ENCODE data around the gene BATF3. TPM values are rescaled to one million over a fixed set of nuclear protein-coding genes. Genes with fewer than 3 reads are reported as not detected.

BATF3 gene
- total RNA-seq, 3 donors from 2014 or later (not counting 1 experiment from before 2014, with no cell fraction given): 0.25 to 3.6 (median 1.2) TPM

- H3K36me3 ChIP-seq (ENCODE audit: control insufficient read depth, insufficient read depth, low read length): no peaks in the 10 kb centered on the region
- no peaks in the 10 kb centered on the region for H3K27me3 ChIP-seq (ENCODE audit: control insufficient read depth, insufficient read depth, low read length)
- no peak overlapping the region for H3K27ac Mint-ChIP-seq
- H3K9me3 ChIP-seq (ENCODE audit: control insufficient read depth, insufficient read depth, low read length): no peaks in the 10 kb centered on the region
- H3K27me3 Mint-ChIP-seq (ENCODE audit: low read depth in 2 of 2): no peaks in the 10 kb centered on the region
- H3K9me3 Mint-ChIP-seq: no peaks in the 10 kb centered on the region
- intact Hi-C loops (cut with micrococcal nuclease): no loop called here
- 86% methylated on average over 4 of the region's 4 CpGs for WGBS (ENCODE audit: insufficient coverage)
- H3K4me1 ChIP-seq (ENCODE audit: control insufficient read depth, insufficient read depth, low read length): no peaks in the 10 kb centered on the region
- H3K4me3 Mint-ChIP-seq: no peak overlapping the region
- ATAC-seq (no peak), DNase-seq (peak in 1 of 2 donors; percentile 48)
- peaks cover 7% of the 10 kb centered on the region for H3K36me3 Mint-ChIP-seq
- no peak overlapping the region for H3K4me3 ChIP-seq (ENCODE audit: low read length)
- no peak overlapping the region for H3K27ac ChIP-seq (ENCODE audit: low read length)
- H3K4me1 Mint-ChIP-seq: peaks cover 0 to 5% of the 10 kb centered on the region in 2 donors
- TF ChIP-seq CTCF (IDR thresholded peaks at IDR 0.05): no peak
Observed at GRCh38 chr1:212743901-212744475, 44.3 kb upstream of the BATF3 start.

- Mint-ChIP-seq H3K9me3 (no peaks in the 10 kb centered on the region), H3K27me3 (ENCODE audit: low read depth in 2 of 2) (no peaks in the 10 kb centered on the region), H3K4me3 (no peak overlapping the region), H3K36me3 (peaks cover 11% of the 10 kb centered on the region), H3K4me1 (peaks cover 7 to 13% of the 10 kb centered on the region in 2 donors), H3K27ac (no peak overlapping the region)
- Histone ChIP-seq H3K27ac (ENCODE audit: low read length) (no peak overlapping the region), H3K4me1 (ENCODE audit: control insufficient read depth, insufficient read depth, low read length) (peaks cover 3% of the 10 kb centered on the region), H3K9me3 (ENCODE audit: control insufficient read depth, insufficient read depth, low read length) (no peaks in the 10 kb centered on the region), H3K27me3 (ENCODE audit: control insufficient read depth, insufficient read depth, low read length) (no peaks in the 10 kb centered on the region), H3K4me3 (ENCODE audit: low read length) (no peak overlapping the region), H3K36me3 (ENCODE audit: control insufficient read depth, insufficient read depth, low read length) (no peaks in the 10 kb centered on the region)
- no peak for TF ChIP-seq CTCF (IDR thresholded peaks at IDR 0.05)
- no peak for DNase-seq
- intact Hi-C loops (cut with micrococcal nuclease): no loop called here
- 50% methylated on average over 1 of the region's 1 CpG for WGBS (ENCODE audit: insufficient coverage)
- peak in 1 of 3 donors; percentile 58 for ATAC-seq
Observed at GRCh38 chr1:212738330-212738729, 38.7 kb upstream of the BATF3 start.

GRCh38 chr1:212737559-212737958, 37.9 kb upstream of the BATF3 start:
- ATAC-seq: no peak
- H3K4me3 Mint-ChIP-seq: no peak overlapping the region

More at GRCh38 chr1:212737559-212737958, 37.9 kb upstream of the BATF3 start:
- DNase-seq: no peak
- Histone ChIP-seq H3K4me1 (ENCODE audit: control insufficient read depth, insufficient read depth, low read length) (peaks cover 3% of the 10 kb centered on the region), H3K36me3 (ENCODE audit: control insufficient read depth, insufficient read depth, low read length) (no peaks in the 10 kb centered on the region), H3K4me3 (ENCODE audit: low read length) (no peak overlapping the region), H3K27me3 (ENCODE audit: control insufficient read depth, insufficient read depth, low read length) (no peaks in the 10 kb centered on the region), H3K9me3 (ENCODE audit: control insufficient read depth, insufficient read depth, low read length) (no peaks in the 10 kb centered on the region), H3K27ac (ENCODE audit: low read length) (no peak overlapping the region)
- peaks cover 7 to 13% of the 10 kb centered on the region in 2 donors for H3K4me1 Mint-ChIP-seq
- no peaks in the 10 kb centered on the region for H3K9me3 Mint-ChIP-seq
- no peak overlapping the region for H3K27ac Mint-ChIP-seq
- TF ChIP-seq CTCF (IDR thresholded peaks at IDR 0.05): no peak
- intact Hi-C loops (cut with micrococcal nuclease): no loop called here
- H3K36me3 Mint-ChIP-seq: peaks cover 13% of the 10 kb centered on the region
- no peaks in the 10 kb centered on the region for H3K27me3 Mint-ChIP-seq (ENCODE audit: low read depth in 2 of 2)
